KG1 (cell line): ENCODE measurements around the gene PLA2G4A.
"Not testable (repeated sequence)": the region's sequence is repeated elsewhere in the genome, so short reads cannot be mapped to it uniquely, and the experiment has no call there.

ENCODE experiments used
- DNase-seq: peaks from one replicate; lab custom pipeline; 2025; lab: John Stamatoyannopoulos, UW

Gene PLA2G4A

DNA sequence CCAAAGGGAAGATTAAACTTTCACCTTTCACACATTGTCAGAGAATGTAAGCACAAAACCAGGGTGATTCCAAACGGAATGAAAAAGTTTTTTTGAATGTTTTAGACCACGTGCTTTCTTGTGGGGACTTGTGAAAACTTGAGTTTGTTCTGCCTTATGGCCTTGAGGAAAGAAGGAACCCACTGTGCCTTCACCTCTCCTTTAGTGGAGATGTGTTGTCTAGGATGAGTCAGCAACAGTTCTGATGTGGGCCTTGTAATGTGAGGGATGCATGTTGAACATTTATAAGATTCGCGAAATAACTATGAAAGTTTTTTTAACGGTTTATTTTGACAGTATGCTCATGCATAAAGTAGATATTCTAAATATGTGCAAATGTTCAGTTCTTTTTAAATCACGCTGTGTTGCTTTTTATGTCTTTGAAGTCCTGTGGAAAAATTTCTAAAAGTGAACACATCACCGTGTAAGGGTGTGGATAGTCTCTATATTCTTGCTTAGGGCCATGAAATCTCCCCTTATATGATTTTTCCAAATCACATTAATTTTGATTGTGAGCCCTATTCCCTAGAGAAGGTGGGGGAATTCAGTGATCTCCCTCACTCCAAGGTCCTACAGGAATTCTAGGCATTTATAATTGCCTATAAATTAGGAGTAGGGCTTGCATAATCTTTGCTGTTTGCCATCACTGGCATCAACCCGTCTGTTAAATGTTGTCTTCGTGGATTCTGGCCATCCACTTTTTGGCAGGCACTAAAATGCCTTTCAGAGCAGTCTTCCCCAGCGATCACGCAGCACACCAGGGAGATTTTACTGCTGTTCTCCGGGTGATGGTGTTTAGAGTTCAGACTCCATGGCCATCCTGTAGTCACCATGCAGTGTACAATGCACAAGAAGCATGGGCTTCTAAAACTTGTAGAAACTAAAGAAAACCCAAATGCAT lies 47.4 kb downstream of the PLA2G4A start:
- no peak for DNase-seq

DNA sequence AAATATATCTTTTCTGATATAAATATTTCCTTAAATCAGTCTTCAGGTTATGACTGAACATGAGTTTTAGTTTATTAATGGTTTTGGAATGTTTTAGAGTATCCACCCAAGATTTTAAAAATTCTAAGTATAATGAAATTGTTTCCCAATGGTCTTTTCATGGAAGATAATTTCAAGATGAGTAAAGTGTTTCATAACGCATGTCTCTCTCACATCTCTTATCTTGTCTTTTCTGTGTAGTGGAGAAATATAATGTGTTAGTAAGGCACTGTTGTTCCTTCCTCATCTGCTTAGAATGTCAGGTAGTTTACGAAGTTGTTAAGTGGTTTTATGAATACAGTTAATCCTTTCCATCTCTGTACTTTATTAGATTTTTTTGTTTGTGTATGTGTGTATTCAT lies 49.6 kb downstream of the PLA2G4A start:
- no peak for DNase-seq

DNA sequence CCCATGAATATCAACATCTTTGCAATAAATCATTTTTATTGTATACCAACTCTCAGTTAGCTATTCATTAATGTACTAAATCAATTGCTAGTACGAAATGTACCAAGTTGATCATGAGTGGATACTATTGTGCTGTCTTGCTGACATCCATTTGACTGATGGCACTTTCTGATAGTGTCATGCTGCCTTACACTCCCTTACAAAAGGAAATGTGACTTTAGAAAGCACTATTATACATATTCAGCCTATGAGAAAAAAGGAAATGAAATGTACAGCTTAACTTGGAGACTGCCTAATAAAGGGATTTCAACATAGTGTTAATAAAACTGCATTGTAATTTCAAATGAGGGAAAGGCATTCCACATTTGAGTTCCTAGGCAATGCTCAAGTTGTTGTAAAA lies 52.2 kb downstream of the PLA2G4A start:
- DNase-seq, result no peak

DNA sequence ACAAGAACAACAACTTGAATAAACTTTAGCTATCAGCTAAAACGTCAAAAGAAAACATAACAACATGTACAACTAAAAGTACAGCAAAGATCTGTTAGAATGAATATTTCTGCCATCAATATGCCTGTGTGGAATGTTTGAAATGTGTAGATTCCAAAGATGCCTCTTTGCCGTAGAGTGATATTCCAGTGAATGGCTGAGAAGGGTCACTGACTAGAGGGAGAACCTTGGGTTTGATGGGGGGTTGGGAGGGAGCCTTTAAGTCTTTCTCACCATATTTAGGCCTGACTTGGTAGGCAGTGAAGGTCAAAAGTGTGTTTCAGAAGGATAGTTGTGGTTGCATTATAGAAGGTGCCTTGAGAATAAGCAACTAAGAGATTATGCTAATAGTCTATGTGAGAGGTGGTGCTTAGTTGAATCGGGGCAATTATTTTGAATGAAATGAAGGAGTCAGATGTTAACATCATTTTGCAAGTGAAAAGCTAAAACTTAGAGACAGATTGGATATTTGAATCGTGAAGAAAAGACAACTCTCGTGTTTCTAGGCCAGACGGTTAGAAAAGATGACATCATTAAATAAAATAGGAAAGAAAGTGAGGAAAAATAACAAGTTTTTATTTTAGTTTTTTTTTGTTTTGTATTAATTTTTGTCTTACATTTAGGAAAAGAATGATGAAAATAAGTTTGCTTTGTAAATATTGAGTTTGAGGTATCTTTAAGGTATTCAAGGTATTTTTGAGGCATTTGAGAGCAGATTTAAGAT lies 53.8 kb downstream of the PLA2G4A start:
- DNase-seq, result no peak

DNA sequence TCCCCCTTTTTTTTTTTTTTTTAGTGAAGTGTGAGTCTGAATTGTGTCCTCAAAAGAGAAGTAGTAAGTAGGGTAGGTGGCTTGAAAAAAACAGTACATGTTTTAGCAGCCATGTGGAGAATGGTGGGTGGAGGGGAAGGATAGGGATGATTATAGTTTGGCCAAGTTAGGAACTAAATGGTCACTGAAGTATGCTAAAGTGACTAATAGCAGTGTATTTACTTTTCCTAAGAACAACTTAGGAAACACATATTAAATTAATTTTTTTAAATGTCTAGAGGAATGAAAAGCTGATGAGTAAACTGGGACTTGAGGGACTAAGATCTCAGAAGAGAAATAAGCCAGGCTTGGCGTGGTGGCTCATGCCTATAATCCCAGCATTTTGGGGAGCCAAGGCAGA lies 55.5 kb downstream of the PLA2G4A start:
- no peak for DNase-seq

DNA sequence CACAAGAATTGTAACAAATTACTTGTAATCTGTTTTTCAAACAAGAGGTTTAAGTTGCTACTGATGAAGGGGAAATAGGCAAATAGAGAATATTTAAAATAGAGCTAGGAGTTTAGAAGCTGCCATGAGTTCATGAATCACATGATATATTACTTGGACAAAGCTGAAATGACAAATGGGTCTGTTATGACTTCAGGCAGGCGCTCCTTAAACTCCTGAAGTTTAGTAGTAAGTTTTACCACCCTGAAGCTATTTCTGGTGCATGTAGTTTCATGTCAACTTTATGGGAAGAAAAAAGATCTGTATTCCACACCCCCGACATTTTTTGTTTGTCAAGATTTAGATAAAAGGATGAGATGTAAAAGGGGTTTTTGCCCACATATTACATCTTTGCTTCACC lies 58.5 kb downstream of the PLA2G4A start:
- DNase-seq, result no peak

DNA sequence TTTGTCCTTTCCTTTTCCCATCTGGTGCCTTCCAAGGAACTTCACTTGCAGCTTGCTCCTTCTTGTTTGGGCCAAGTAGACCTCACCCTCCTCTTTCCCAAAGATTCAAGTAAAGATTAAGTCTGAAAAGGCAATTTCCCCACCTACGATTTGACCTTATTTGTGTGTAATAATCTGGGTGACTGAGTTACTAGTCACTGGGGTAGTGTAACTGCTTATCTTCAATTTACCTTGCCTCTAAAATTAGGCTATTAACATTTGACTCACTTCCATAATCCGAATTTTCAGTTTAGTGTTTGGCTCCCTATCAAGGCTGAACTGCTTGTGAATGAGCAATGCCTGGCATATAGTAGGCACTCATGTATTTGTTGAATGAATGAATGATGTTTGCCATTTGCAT lies 59.6 kb downstream of the PLA2G4A start:
- no peak for DNase-seq

DNA sequence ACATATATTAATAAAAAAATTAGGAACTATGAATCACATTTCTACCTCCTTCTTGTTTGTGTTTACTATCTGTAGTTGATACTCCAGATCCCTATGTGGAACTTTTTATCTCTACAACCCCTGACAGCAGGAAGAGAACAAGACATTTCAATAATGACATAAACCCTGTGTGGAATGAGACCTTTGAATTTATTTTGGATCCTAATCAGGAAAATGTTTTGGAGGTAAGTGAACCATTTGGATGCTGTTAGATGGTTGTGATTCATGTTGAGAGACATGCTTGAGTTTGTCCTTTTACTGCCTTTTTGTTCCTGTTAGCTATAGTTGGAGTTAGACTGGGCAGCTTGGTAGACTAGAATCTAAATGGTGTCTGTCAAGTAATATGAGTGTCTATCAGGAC lies 64.2 kb downstream of the PLA2G4A start:
- no peak for DNase-seq

DNA sequence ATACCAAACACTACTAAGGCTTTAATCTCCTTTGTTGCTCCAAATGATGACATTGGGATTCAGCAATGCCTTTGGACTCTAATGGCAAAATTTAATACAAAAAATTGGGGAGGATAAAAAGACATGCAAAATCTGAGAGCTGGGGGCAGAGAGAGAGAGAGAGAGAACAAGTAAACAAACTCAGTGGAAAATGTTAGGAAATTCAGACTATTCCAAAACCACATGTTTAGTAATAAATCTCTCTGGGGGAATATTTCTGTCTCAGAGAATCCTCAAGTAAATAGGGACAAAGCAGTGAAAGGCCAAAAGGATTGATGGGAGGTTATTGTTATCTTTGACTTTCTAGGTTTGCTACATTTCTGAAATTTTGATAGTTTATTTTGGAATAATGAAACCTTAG lies 65.7 kb downstream of the PLA2G4A start:
- no peak for DNase-seq

DNA sequence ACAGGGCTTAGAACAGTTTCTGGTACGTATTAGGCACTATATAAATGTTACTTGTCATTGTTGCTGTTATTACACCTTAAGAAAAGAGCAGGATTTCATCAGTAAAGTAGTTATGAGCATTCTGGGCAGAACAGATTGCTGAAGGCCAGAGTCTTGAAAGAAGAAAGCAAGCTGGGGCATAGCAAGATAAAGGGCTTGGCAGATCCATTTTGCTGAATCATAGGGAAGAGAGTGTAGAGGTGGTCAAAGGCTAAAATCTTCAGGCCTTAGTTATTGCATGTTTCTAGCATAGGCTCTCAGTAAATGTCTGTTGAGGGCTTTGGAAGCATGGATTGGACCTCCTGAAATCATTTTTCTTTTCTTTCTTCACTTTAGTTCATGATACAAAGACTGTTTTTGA lies 67.5 kb downstream of the PLA2G4A start:
- DNase-seq, result no peak

DNA sequence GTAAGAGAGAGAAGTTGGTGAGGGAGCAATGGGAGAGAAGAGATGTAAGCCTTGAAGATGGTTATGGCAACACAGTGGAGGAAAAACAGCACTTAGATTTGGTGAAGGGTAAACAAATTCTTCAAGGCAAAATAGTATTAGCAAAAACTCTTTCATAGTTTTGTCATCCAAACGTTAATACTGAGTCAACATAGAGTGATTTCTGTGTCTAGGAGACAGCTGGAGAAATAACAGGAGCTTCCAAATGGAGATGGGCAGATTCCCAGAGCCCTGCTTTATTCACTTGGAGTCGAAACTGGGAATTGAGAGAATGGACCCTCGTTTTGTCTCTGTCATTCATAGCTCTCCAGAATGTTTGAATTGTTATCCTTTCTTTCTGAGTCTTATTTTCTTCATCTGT lies 68.3 kb downstream of the PLA2G4A start:
- no peak for DNase-seq

DNA sequence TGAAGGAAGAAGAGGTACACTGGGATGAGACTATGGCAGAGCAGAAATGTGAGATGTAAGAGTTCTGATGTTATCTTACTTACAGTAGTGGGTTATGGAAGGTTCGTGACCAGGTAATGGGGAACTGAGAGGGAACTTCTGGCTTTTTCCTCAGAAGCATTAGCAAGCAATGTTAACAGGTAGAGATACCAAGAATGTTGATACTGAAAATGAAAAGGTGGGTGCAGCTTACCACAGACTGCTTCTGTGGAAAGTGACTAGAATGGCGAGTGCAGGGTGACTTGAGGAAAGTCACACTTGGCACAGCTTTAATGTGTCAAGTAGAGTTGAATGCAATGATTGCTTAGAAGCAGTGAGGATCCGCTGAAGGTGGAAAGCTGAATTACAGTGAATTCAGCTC lies 70.8 kb downstream of the PLA2G4A start:
- DNase-seq, result no peak

DNA sequence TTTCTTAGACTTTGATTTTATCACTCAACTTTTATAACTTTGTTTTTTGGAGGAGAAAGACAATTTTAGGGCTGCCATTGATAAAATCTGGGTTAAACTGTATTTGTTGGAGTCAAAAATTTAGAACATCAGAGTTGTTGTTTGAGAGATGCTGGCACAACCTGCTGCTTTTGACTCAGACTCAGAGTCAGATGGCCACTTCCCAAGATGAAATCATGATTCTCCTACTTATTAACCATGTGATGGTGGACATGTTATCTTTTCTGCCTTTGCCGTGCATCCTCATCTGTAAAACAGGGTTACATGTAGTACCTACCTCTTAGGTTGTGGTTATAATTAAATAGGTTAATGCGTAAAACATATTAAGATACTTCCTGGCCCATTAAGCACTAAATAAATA lies 71.2 kb downstream of the PLA2G4A start:
- no peak for DNase-seq

DNA sequence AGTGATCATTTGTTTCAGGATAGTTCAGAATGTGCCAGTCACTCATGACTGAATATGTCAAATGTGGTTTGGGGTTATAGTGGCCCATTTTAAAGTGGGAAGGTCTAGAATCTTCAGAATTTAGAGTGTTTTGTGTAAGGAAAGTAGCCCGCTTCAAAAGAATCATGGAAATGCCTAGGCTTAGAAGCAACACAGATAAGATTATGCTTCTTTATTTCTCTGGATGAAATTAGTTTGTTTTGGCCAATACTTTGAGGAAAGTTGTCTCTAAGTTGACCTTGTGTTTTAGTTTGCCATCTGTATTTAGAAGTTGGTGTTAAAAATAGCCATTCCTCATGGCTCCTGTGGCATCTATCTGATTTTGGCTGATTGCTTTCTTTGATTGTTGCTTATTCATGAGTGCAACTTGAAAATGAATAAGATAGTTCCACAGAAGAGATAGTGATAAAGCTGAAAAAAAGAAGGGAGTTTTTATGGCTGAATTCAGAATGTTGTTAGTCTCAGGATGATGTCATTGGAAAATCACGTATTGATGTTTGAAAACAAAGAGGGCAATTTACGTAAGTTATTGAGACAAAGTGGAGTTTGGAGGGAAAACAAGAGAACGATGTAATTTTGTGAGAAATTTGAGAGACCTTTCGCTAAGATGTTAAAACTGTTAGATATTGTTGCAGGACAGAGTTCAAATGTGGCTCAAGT lies 71.9 kb downstream of the PLA2G4A start:
- no peak for DNase-seq

DNA sequence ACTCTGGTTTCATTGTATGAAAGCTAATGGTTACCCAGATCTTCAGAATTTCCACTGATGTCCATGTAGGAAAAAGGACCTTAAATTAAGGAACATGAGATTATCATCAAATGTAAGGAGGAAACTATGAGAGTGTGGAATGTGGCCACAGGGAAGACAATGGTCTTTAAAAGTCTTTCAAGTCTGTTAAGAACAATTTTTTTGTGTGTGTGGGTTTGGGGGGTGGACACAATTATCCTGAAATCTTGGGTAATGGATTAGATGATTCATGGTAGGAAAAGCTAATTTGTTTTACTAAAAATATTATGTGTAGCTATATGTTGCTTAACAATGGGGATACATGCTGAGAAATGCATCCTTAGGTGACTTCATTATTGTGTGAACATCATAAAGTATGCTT lies 72.9 kb downstream of the PLA2G4A start:
- DNase-seq, result no peak

DNA sequence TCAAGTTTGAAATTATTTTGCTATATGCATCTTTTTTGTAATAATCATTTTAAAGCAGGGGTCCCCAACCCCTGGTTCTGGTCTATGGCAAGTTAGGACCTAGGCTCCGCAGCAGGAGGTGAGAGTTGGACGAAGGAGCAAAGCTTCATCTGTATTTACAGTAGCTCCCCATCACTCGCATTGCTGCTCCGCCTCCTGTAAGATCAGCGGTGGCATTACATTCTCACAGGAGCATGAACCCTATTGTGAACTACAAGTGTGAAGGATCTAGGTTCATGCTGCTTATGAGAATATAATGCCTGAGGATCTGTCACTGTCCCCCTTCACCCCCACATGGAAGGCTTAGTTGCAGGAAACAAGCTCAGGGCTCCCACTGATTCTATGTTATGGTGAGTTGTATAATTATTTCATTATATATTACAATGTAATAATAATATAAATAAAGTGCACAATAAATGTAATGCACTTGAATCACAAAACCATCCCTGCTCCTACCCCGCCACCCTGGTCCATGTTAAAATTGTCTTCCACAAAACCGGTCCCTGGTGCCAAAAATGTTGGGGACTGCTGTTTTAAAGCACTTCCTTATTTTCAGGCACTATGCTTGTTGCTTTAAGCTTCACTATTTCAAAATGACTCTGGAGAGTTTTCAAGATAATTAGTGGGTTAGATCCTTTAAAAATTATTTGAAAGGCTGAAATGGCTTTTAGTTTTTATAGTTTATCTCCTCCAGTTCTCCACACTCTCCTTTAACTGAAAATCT lies 74.8 kb downstream of the PLA2G4A start:
- DNase-seq, result no peak

DNA sequence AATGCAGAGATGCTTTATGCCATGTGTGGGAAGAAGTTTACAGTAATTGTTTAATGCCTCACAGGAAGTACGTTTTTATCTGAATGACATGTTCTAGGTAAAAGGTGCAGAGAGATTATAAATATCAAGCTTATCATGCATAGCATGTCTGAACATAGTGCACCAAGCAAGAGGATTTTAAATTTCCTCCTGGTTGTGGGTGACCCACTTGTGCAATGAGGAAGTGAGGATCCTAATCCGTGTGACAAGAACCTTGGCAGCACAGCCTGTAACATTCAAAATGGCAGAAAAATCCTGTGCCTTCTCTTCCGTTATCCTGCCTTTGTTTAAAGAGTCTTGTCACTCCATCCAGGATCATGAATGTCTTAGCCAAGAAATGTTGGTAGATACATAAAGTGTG lies 75.6 kb downstream of the PLA2G4A start:
- DNase-seq, result no peak

DNA sequence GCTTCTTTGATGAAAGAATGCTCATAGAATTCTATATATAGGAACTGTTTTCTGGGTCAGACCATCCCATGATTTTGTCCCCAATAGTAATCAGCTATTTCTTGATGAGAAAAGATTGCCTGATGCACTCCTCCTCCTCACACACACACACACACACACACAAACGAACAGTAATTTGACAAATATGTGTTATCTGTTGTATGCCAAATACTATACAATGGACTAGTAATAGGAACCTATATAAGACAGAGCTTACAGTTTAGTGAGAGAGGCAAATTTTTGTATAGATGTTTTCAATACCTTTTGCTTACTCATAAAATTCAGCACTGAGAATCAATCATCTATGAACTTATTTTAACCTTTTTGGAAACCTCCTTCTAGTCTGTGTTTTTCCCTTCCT lies 76.8 kb downstream of the PLA2G4A start:
- no peak for DNase-seq

DNA sequence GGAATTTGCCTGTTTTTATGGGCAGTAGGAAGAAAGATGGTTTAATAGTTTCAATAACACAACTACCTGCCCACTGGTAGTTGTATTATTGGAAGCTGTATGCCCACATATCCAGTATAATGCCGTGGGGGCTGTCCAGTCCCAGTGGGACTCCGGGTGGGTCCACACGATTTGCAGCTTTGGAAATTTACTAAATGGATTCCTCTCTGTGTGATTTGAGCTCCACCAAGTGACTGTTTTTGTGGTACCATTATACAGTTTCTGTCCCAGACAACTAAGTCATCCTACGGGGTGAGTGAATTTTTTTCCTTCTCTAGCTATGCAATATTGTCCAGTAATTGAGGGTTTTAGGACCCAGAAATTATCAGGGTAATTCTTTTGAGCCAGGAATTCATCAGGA lies 86.8 kb downstream of the PLA2G4A start:
- no peak for DNase-seq

DNA sequence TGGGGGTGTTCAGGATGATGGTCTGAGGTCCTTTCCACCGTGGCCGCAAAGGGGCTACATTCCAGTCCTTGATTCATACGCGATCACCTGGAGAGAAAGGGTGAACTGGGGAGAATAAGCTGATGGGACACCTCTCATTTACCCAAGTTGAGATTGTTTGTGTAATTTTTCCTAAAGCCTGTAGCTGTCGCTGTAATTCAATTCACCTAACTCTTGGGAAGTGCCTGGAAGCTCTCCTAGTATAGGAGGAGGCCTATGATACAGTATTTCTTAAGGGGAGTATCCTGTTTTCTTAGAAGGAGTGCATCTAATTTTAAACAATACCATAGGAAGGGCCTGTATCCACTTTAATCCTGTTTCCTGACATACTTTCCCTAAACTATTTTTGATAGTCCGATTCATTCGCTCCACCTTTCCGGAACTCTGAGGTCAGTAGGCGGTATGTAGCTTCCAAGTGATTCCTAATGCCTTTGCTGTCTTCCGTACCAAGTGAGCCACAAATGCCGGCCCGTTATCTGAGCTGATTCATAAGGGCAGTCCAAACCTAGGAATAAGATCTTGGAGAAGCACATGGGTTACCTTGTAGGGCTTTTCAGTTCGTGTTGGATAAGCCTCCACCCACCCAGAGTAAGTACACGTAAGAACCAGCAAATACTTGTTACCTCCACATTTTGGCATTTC lies 88.5 kb downstream of the PLA2G4A start:
- DNase-seq, result not testable (repeated sequence)

DNA sequence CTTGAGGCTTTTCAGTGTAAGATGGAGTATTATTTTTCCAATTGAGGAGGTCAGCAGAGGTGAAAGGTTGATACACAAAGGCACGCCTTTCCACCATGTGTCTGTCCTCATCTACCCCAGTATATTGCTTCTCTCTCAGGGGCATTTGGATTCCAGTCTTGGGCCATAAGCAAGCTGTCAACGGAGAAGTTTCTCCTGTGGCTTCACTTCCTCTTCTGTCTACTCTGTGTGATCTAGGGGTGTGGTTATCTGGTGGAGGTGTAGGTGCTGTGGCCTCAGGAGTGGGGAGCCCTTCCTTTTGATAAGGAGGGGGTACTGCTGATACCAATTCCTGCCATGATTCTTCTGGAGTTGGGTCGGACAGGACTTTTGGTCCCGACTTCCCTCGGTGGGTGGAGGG lies 92.6 kb downstream of the PLA2G4A start:
- not testable (repeated sequence) for DNase-seq
